OCI-LY1 (cell line): Measurements from ENCODE around the gene SMIM3.

ENCODE experiments used
- EZH2 ChIP-seq: fragments of 200-600 bp; sonication (generic), shearing (Covaris generic); IDR thresholded peaks from 2 replicates; pipeline ENCODE4 v1.8.0; 2017; ENCODE audit warnings: borderline replicate concordance, mixed run types, mild to moderate bottlenecking, antibody characterized with exemption, low read length, moderate library complexity, mixed read lengths
- TF ChIP-seq, protein P1 (sequence below): fragments of 200-600 bp; sonication (generic), shearing (Covaris generic); IDR thresholded peaks from 2 replicates; pipeline ENCODE4 v1.5.1; 2017; ENCODE audit warnings: mild to moderate bottlenecking, antibody characterized with exemption, low read length, moderate library complexity, mixed read lengths

DNA sequence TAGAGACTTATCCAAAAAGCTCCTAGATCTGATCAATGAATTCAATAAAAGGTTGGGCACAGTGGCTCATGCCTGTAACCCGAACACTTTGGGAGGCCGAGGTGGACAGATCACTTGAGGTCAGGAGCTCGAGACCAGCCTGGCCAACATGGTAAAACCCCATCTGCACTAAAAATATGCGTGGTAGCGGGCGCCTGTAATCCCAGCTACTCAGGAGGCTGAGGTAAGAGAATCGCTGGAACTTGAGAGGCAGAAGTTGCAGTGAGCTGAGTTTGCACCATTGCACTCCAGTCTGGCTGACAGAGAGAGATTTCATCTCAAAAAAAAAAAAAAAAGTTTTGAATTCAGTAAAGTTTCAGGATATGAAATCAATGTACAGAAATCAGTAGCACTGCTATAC lies 39.7 kb upstream of the SMIM3 start:
- TF ChIP-seq, protein P1, sequence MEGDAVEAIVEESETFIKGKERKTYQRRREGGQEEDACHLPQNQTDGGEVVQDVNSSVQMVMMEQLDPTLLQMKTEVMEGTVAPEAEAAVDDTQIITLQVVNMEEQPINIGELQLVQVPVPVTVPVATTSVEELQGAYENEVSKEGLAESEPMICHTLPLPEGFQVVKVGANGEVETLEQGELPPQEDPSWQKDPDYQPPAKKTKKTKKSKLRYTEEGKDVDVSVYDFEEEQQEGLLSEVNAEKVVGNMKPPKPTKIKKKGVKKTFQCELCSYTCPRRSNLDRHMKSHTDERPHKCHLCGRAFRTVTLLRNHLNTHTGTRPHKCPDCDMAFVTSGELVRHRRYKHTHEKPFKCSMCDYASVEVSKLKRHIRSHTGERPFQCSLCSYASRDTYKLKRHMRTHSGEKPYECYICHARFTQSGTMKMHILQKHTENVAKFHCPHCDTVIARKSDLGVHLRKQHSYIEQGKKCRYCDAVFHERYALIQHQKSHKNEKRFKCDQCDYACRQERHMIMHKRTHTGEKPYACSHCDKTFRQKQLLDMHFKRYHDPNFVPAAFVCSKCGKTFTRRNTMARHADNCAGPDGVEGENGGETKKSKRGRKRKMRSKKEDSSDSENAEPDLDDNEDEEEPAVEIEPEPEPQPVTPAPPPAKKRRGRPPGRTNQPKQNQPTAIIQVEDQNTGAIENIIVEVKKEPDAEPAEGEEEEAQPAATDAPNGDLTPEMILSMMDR: no peak
- TF ChIP-seq EZH2: no peak
